Measurements from ENCODE around the gene CMTR1. TPM values are rescaled to one million over a fixed set of nuclear protein-coding genes. Genes with fewer than 3 reads are reported as not detected.

Gene CMTR1
- total RNA-seq, 1 experiment from 2014 or later = 24.5 TPM

- H3K27me3 Mint-ChIP-seq (ENCODE audit: insufficient read depth, unreplicated experiment) = no peaks in the 10 kb centered on the region
- no peak overlapping the region for H3K27ac Mint-ChIP-seq (ENCODE audit: low read depth, unreplicated experiment)
- DNase-seq (ENCODE audit: unreplicated experiment) = no peak
- no peaks in the 10 kb centered on the region for H3K9me3 Mint-ChIP-seq (ENCODE audit: unreplicated experiment)
- intact Hi-C loops (cut with micrococcal nuclease) = no loop called here
- ChIA-PET CTCF (interaction anchor here (0.7 kb wide), 1 partner anchor 189 kb away, joined by 5 read pairs; no protein-coding TSS in a partner anchor), POLR2A (interaction anchor here (1.6 kb wide), 1 partner anchor 70 kb away, joined by 4 read pairs; the partner anchor contains the start of gene CMTR1)
- H3K4me3 Mint-ChIP-seq (ENCODE audit: unreplicated experiment) = no peak overlapping the region
- TF ChIP-seq CTCF (IDR thresholded peaks at IDR 0.05; ENCODE audit: unreplicated experiment) = no peak
- H3K4me1 Mint-ChIP-seq (ENCODE audit: insufficient read depth, unreplicated experiment) = peaks cover 16% of the 10 kb centered on the region
- BruUV-seq (replicated peaks) = no TSS peak
- no peaks in the 10 kb centered on the region for H3K36me3 Mint-ChIP-seq (ENCODE audit: insufficient read depth, unreplicated experiment)
Measured at GRCh38 chr6:37503309-37503965, 70.4 kb downstream of the CMTR1 start.

- POLR2A ChIA-PET = no interaction called here
- Mint-ChIP-seq H3K4me1 (ENCODE audit: insufficient read depth, unreplicated experiment) (peaks cover 13% of the 10 kb centered on the region), H3K9me3 (ENCODE audit: unreplicated experiment) (no peaks in the 10 kb centered on the region), H3K27ac (ENCODE audit: low read depth, unreplicated experiment) (no peak overlapping the region), H3K27me3 (ENCODE audit: insufficient read depth, unreplicated experiment) (no peaks in the 10 kb centered on the region), H3K36me3 (ENCODE audit: insufficient read depth, unreplicated experiment) (no peaks in the 10 kb centered on the region), H3K4me3 (ENCODE audit: unreplicated experiment) (no peak overlapping the region)
- CTCF ChIA-PET = interaction anchor here (0.7 kb wide), 1 partner anchor 189 kb away, joined by 5 read pairs; no protein-coding TSS in a partner anchor
- BruUV-seq (replicated peaks) = no TSS peak
- intact Hi-C loops (cut with micrococcal nuclease) = no loop called here
- TF ChIP-seq CTCF (IDR thresholded peaks at IDR 0.05; ENCODE audit: unreplicated experiment) = no peak
- DNase-seq (ENCODE audit: unreplicated experiment) = no peak
Measured at GRCh38 chr6:37504024-37504423, 71.0 kb downstream of the CMTR1 start.

GRCh38 chr6:37506479-37506878 lies 73.5 kb downstream of the CMTR1 start:
- POLR2A ChIA-PET = no interaction called here
- intact Hi-C loops (cut with micrococcal nuclease) = no loop called here
- CTCF ChIA-PET = no interaction called here
- Mint-ChIP-seq H3K9me3 (ENCODE audit: unreplicated experiment) (no peaks in the 10 kb centered on the region), H3K36me3 (ENCODE audit: insufficient read depth, unreplicated experiment) (no peaks in the 10 kb centered on the region), H3K4me1 (ENCODE audit: insufficient read depth, unreplicated experiment) (no peaks in the 10 kb centered on the region), H3K27me3 (ENCODE audit: insufficient read depth, unreplicated experiment) (peaks cover 10% of the 10 kb centered on the region), H3K4me3 (ENCODE audit: unreplicated experiment) (no peak overlapping the region), H3K27ac (ENCODE audit: low read depth, unreplicated experiment) (no peak overlapping the region)
- TF ChIP-seq CTCF (IDR thresholded peaks at IDR 0.05; ENCODE audit: unreplicated experiment) = no peak
- DNase-seq (ENCODE audit: unreplicated experiment) = no peak
- no TSS peak for BruUV-seq (replicated peaks)

- POLR2A ChIA-PET = no interaction called here
- Mint-ChIP-seq H3K27me3 (ENCODE audit: insufficient read depth, unreplicated experiment) (peaks cover 14% of the 10 kb centered on the region), H3K4me3 (ENCODE audit: unreplicated experiment) (no peak overlapping the region), H3K9me3 (ENCODE audit: unreplicated experiment) (no peaks in the 10 kb centered on the region), H3K36me3 (ENCODE audit: insufficient read depth, unreplicated experiment) (no peaks in the 10 kb centered on the region), H3K4me1 (ENCODE audit: insufficient read depth, unreplicated experiment) (no peaks in the 10 kb centered on the region), H3K27ac (ENCODE audit: low read depth, unreplicated experiment) (no peak overlapping the region)
- no peak for DNase-seq (ENCODE audit: unreplicated experiment)
- TF ChIP-seq CTCF (IDR thresholded peaks at IDR 0.05; ENCODE audit: unreplicated experiment) = no peak
- intact Hi-C loops (cut with micrococcal nuclease) = no loop called here
- CTCF ChIA-PET = no interaction called here
- no TSS peak for BruUV-seq (replicated peaks)
Measured at GRCh38 chr6:37507077-37507476, 74.1 kb downstream of the CMTR1 start.

Measured in MCF 10A (cell line).